AG20443 (cell line): Measurements from ENCODE around the gene CDKN2C.
"Not testable (repeated sequence)": the region's sequence is repeated elsewhere in the genome, so short reads cannot be mapped to it uniquely, and the experiment has no call there.

ENCODE experiments used
- DNase-seq: peaks from one replicate; pipeline ENCODE4 v3.0.0; 2012; ENCODE audit warnings: low spot score, mixed read lengths

The CDKN2C gene

DNA sequence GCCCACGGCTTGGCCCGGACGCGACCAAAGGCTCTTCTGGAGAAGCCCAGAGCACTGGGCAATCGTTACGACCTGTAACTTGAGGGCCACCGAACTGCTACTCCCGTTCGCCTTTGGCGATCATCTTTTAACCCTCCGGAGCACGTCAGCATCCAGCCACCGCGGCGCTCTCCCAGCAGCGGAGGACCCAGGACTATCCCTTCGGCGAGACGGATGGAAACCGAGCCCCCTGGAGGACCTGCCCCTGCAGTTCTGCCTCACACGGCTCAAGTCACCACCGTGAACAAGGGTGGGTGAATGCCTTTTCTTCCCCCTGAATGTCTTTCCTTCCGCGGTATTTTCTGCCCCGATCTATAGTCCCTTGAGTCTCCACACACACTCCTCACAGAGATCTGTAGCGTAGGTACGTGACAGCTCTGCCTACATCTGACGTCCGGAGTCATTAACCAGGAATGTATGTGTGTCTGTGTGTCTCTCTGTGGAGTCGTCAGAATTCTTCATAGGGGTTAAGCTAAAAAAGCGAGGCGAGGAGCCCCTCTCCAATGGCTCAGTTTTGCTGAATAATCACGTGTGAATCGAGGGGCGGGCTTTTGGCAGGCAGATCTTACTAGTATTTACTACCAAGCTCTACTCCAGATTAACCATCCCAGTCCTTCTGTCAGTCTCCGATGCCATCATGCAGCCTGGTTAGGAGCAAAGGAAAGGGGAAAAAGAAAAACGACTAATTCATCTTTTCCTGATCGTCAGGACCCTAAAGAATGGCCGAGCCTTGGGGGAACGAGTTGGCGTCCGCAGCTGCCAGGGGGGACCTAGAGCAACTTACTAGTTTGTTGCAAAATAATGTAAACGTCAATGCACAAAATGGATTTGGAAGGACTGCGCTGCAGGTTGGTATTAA is at the start of gene CDKN2C:
Gene CDKN2C, plus strand, starts transcription at position 635 of the 898 bp plus-strand sequence. Its CDS starts 124 bp downstream, at position 759.
- peak; percentile 73 for DNase-seq

DNA sequence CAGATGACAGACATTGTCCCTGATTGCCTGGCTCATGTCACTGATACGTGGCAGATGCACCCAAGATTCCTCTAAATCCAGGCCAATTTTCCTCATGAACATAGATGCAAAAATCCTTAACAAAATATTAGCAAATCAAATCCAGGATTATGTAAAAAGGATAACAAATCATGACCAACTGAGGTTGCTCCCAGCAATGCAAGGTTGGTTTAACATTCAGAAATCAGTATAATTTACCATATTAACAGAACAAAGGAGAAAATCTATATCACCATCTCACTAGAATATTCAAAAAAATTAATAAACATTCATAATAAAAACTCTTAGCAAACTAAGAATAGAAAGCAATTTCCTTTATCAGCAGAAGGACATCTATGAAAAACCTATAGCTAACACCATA is 49.6 kb upstream of the CDKN2C start:
- no peak for DNase-seq

- DNase-seq: no peak
These were observed 49.0 kb upstream of the CDKN2C start for GRCh38 chr1:50921029-50921428.

DNA sequence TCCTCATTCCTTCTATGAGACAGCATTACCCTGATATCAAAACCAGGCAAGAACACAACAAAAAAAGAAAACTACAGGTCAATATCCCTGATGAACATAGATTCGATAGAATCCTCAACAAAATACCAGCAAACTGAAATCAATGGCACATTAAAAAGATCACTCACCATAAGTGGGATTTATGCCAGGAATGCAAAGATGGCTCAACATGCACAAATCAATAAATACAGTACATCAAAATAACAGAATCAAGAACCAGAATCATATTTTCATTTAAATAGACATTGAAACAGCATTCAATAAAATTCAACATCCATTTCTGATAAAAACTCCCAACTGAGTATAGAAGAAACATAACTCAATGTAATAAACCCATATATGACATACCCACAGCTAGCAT is 46.5 kb upstream of the CDKN2C start:
- no peak for DNase-seq

GRCh38 chr1:50929376-50929958 is 40.6 kb upstream of the CDKN2C start:
- peak; percentile 35 for DNase-seq

DNA sequence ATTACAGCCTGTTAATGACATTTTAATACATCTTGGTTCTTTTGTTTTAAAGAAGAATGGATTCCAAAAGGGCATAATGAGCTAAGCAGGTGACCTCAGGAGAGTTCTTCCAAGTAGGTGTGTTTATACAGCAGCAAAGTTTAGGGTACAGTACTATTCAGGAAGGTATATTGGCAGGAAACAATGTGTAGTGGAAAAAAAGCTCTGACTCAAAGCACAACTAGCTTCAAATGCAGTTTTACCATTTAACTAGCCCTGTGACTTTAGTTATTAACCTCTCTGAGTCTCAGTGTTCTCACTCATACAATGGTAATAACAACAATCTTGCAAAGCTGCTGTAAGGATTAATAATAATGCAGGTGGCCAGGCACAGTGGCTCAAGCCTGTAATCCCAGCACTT is 39.9 kb upstream of the CDKN2C start:
- DNase-seq: no peak

DNA sequence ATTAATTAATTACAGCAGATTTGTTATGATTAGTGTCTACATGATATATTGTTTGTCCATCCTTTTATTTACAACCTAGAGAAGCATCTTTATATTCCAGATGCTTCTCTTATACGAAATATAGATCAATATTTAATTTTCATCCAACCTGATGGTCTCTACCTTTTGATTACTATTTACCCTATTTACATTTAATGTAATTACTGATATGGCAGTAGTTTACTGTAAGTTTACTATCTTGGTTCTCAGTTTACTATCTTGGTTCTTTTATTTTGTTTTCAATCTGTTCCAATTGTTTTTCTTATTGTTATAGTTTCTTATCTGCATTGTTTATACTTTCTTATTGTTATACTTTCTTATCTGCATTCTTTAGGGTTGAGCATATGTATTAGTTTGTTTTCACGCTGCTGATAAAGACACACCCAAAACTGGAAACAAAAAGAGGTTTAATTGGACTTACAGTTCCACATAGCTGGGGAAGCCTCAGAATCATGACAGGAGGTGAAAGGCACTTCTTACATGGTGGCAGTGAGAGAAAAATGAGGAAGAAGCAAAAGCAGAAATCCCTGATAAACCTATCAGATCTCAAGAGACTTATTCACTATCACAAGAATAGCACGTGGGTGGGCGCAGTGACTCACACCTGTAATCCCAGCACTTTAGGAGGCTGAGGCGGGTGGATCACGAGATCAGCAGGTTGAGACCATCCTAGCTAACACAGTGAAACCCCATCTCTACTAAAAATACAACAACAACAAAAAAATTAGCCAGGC is 38.9 kb upstream of the CDKN2C start:
- DNase-seq: no peak

DNA sequence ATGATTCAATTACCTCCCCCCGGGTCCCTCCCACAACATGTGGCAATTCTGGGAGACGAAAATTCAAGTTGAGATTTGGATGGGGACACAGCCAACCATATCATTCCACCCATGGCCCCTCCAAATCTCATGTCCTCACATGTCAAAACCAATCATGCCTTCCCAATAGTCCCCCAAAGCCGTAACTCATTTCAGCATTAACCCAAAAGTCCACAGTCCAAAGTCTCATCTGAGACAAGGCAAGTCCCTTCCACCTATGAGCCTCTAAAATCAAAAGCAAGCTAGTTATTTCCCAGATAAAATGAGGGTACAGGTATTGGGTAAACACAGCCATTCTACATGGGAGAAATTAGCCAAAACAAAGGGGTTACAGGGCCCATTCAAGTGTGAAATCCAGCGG is 38.0 kb upstream of the CDKN2C start:
- DNase-seq: not testable (repeated sequence)

- DNase-seq: not testable (repeated sequence)
These were observed 36.3 kb upstream of the CDKN2C start for GRCh38 chr1:50933770-50934169.

DNA sequence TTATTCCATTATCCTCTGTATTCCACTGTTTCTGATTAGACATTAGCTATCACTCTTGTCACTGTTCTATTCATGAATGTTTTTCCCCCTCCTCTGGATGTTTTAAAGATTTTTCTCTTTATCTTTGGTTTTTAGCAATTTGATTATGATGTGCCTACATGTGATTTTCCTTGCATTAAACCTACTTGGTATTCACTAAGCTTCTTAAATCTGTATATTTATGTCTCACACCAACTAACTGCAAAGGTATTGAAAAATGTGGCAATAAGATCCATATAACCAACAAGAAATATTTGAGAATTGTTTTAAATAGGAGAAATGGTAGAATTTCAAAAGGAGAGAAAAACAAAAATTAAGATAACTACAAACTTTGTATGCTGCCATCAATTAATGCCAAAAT is 35.2 kb upstream of the CDKN2C start:
- DNase-seq: no peak

- DNase-seq: not testable (repeated sequence)
These were observed 34.8 kb upstream of the CDKN2C start for GRCh38 chr1:50935276-50935675.

DNA sequence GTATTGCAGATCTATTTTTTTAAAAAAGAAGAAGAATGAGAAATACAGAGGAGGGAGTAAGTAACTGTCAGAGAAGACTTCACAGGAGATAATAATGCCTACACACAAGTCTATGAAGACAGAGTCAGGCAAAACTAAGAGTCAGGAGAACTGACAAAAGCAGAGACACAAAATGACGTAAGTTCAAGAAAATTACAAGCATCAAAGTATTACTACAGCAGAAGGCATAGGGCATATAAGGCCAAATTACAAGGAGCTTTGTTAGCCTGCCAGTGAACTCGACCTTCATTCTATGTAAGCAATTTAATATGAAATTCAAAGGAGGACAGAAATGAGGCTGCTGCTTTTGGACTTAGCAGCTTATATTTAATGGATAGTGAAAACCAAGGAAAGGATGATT is 33.7 kb upstream of the CDKN2C start:
- no peak for DNase-seq

DNA sequence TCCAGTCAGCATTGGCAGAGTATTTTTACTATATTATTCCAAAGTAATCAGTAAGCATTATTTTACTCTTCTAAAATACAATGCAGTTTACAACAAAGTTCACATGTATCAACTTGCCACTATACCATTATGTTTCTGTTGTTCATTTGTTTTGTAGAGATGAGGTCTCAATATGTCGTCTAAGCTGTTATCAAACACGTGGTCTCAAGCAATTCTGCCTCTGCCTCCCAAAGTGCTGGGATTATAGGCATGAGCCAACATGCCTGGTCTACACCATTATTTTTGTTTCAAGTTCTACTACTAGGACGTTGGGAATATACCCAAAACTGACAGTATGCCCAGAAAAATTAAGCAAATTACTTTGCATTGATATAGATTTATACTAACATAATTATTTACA is 29.8 kb upstream of the CDKN2C start:
- DNase-seq: no peak

DNA sequence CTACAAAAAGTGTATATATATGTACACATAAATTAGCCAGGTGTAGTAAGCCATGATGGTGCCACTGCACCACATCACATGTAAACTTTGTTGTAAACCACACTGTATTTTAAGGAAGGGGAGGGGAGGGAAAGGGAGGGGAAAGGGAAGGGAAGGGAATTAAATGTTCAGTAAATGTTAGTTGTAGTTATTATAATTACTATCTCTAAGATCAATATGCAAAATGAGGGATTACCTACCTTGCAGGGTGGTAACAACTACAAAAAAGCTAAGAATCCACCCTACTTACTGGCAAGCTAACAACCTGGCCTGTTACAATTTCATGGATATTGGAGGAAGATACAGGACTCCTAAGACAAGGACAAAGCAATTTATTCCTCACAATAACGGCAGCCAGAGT is 27.7 kb upstream of the CDKN2C start:
- DNase-seq: no peak

GRCh38 chr1:50949286-50949982 is 20.6 kb upstream of the CDKN2C start:
- no peak for DNase-seq

DNA sequence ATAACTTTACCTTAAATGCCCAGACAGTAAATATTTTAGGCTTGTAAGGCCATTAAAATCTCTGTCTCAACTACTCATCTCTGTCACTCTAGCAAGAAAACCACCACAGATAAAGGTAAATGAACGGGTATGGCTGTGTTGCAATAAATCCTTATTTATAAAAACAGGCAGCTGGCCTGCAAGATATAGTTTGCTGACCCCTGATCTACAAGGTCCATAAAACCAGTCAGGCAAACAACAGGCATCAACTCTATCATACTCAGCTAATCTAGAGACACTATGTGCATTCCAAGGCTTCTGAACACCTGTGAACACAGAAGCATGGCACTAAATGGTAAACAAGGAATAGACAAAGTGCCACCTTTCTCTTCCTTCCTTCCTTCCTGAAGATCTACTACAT is 19.6 kb upstream of the CDKN2C start:
- no peak for DNase-seq

GRCh38 chr1:50952566-50952965 is 17.5 kb upstream of the CDKN2C start:
- not testable (repeated sequence) for DNase-seq

- DNase-seq: no peak
These were observed 14.9 kb upstream of the CDKN2C start for GRCh38 chr1:50955116-50955515.

DNA sequence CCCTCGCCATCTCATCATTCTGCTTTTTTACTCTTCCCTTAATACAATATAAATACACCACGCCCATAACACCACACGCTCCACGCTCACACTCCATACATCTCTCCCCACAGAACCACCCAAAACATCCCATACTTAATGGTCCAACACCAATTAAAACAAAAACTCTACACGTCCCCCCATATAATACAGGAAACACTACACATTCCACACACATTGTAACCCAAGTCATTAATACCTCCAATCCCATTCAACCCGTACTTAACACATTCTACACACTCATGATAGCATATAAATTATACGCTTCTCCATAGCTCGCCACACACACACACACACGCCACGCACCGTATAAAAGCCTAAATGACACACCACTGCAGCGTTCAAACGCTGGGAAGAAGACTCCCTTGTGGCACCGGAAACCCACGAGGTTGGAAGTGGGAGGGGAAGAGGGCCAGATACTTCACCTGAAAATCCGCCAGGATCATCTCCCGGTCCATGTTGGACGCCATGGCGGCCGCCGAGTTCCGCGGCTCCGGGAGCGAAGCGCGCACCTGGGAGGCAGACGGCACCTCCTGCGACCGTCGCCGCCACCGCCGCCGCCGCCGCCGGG is 10.6 kb upstream of the CDKN2C start:
- no peak for DNase-seq

GRCh38 chr1:50959913-50960844 is 9.9 kb upstream of the CDKN2C start, which contains the start of gene FAF1:
Gene FAF1, minus strand, starts transcription at chr1:50960267. Its CDS starts 456 bp downstream, at chr1:50959811.
- peak; percentile 97 for DNase-seq
